Esophagus muscularis mucosa (tissue), 4 donors: ENCODE data around the gene BACE2. TPM values are rescaled to one million over a fixed set of nuclear protein-coding genes. Genes with fewer than 3 reads are reported as not detected.

ENCODE experiments used
- DNase-seq: peaks from one replicate; pipeline ENCODE4 v3.0.0-alpha.2; 2017; ENCODE audit errors: extremely low spot score
- H3K27ac ChIP-seq, 4 donors: fragments of 200-600 bp; sonication (generic); replicated peaks in 1 of 4; 1 replicate in 3 of 4; 2 replicates in 1 of 4; pipeline ENCODE4 v1.5.1; 2016 to 2019; ENCODE audit warnings: mild to moderate bottlenecking in 1 of 4
- H3K27me3 ChIP-seq, 4 donors: fragments of 200-600 bp; sonication (generic); one replicate each; pipeline versions ENCODE4 v1.5.1 to v1.6.0; 2016 to 2019
- H3K36me3 ChIP-seq, 4 donors: fragments of 200-600 bp; sonication (generic); one replicate each; pipeline ENCODE4 v1.5.1; 2016 to 2019
- H3K4me1 ChIP-seq, 4 donors: fragments of 200-600 bp; sonication (generic); one replicate each; pipeline ENCODE4 v1.5.1; 2016 to 2019
- H3K4me3 ChIP-seq, 4 donors: fragments of 200-600 bp; sonication (generic); 1 replicate in 2 of 4; 2 replicates in 2 of 4; pipeline ENCODE4 v1.5.1; 2016 to 2019; ENCODE audit warnings: mild to moderate bottlenecking in 4 of 4, moderate library complexity in 1 of 4
- H3K9me3 ChIP-seq, 4 donors: fragments of 200-600 bp; sonication (generic); 1 replicate in 3 of 4; 2 replicates in 1 of 4; pipeline ENCODE4 v1.5.1; 2016 to 2019
- EP300 ChIP-seq: sonication (generic); formaldehyde crosslinking; IDR thresholded peaks from one replicate; pipeline ENCODE4 v1.6.1; 2017; ENCODE audit warnings: antibody characterized with exemption
- POLR2A ChIP-seq: fragments of 450-650 bp; IDR thresholded peaks from one replicate; pipeline ENCODE4 v1.6.1; 2017; ENCODE audit warnings: antibody characterized with exemption, moderate library complexity, mild to moderate bottlenecking, low read depth
- POLR2AphosphoS5 ChIP-seq, 2 donors: sonication (generic); formaldehyde crosslinking; IDR thresholded peaks; one replicate each; pipeline ENCODE4 v1.6.1; 2017; ENCODE audit warnings: antibody characterized with exemption in 2 of 2
- WGBS: methylation state at CpG from one replicate; pipeline ENCODE4 v1.1.5; 2018; 5-methylcytosine and 5-hydroxymethylcytosine counted together
- intact Hi-C: fragments of 100-400 bp; cut with DNase I; formaldehyde crosslinking; loops from one replicate; pipeline ENCODE4 v1.15.1; 2023
- small RNA-seq, 3 donors: library from RNA; depleted of rRNA; stranded (forward); fragments of <200 nt; gene quantifications; one replicate each; pipeline ENCODE3, GENCODE V24; 2016
- total RNA-seq, 4 donors: library from RNA; depleted of rRNA; stranded (reverse); fragments of >200 nt; gene quantifications; one replicate each; pipeline versions ENCODE4 v1.1.0 to v1.2.1, GENCODE V29; 2016
- TF ChIP-seq, protein P1 (sequence below), 3 experiments: fragments of 200-600 bp in 2 of 3; fragments of 450-650 bp in 1 of 3; sonication (generic) in 2 of 3; IDR thresholded peaks; one replicate each; pipeline ENCODE4 v1.5.1; 2017 to 2019; ENCODE audit warnings: antibody characterized with exemption in 3 of 3, mild to moderate bottlenecking in 2 of 3, moderate library complexity in 1 of 3

Gene BACE2
- total RNA-seq, 4 donors from 2014 or later, result 44.9 to 61.6 (median 58.2) TPM

DNA sequence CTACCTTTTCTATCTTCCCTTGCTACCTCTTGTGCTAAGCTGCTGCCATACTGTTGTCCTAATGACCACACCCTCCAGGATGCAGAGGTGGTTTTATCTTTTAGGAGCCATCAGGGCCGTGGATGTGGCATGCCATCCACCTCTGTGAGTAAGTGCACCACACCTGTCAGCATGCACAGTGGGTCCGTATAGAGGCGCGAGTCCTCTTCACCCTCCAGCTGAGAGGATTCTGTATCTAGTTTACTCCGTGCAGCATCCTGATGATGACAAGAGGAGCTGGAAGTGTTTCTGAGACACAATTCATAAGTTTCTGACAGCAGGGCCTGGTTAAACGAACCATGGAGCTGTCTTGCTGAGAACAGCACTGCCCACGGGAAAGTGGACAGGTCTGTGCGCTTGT is 159.8 kb downstream of the BACE2 start:
- Histone ChIP-seq H3K27ac (no peak overlapping the region), H3K36me3 (no peaks in the 10 kb centered on the region), H3K9me3 (no peaks in the 10 kb centered on the region), H3K27me3 (no peaks in the 10 kb centered on the region), H3K4me1 (no peaks in the 10 kb centered on the region), H3K4me3 (no peak overlapping the region)
- intact Hi-C loops, result no loop called here
- 90% methylated on average over 8 of the region's 8 CpGs for WGBS
- TF ChIP-seq, protein P1, sequence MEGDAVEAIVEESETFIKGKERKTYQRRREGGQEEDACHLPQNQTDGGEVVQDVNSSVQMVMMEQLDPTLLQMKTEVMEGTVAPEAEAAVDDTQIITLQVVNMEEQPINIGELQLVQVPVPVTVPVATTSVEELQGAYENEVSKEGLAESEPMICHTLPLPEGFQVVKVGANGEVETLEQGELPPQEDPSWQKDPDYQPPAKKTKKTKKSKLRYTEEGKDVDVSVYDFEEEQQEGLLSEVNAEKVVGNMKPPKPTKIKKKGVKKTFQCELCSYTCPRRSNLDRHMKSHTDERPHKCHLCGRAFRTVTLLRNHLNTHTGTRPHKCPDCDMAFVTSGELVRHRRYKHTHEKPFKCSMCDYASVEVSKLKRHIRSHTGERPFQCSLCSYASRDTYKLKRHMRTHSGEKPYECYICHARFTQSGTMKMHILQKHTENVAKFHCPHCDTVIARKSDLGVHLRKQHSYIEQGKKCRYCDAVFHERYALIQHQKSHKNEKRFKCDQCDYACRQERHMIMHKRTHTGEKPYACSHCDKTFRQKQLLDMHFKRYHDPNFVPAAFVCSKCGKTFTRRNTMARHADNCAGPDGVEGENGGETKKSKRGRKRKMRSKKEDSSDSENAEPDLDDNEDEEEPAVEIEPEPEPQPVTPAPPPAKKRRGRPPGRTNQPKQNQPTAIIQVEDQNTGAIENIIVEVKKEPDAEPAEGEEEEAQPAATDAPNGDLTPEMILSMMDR (IDR thresholded peaks at IDR 0.05), result no peak
- TF ChIP-seq POLR2A (no peak), EP300 (no peak), POLR2AphosphoS5 (IDR thresholded peaks at IDR 0.05) (no peak)
- DNase-seq, result no peak

DNA sequence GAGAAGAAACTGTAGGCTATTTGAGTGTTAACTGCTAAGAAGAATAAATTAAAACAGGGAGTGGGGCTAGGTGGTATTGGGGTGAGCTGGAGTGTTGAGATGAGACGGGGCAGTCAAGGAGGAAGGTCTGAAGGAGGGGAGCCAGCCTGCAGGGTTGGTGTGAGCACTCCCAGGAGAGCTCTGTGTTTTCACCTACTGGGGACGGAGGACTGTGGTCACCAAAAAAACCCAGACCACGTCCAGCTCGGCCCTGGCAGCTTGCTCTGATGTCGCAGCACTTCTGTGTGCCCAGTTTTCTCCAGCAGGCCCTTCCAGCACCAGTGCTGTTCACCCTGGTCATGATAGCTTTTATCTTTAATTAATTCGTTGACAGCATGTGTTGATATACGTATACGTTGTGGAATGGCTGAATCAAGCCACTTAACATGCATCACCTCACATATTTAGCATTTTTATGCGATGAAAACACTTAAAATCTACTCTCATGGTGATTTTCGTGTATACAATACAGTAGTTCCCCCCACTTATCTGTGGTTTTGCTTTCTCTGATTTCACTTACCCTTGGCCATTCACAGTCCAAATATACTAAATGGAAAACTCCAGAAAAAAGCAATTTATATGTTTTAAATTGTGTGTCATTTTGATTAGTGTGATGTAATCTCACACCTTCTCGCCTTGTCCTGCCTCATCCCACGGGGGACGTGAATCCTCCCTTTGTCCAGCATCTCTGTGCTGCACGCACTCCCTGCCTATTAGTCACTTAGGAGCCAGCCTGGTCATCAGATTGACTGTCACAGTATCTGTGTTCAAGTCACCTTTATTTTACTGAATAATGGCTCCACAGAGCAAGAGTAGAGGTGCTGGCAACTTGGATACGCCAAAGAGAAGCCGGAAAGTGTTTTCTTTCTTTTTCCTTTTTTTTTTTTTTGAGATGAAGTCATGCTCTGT is 161.0 kb downstream of the BACE2 start:
- no peaks in the 10 kb centered on the region for H3K36me3 ChIP-seq
- no peak overlapping the region for H3K4me3 ChIP-seq
- no peak overlapping the region for H3K27ac ChIP-seq
- no peaks in the 10 kb centered on the region for H3K4me1 ChIP-seq
- peaks cover 0 to 7% (median 1%) of the 10 kb centered on the region in 4 donors for H3K9me3 ChIP-seq
- TF ChIP-seq, protein P1 (IDR thresholded peaks at IDR 0.05), result no peak
- TF ChIP-seq POLR2AphosphoS5 (IDR thresholded peaks at IDR 0.05), result no peak
- TF ChIP-seq EP300, result no peak
- no peaks in the 10 kb centered on the region for H3K27me3 ChIP-seq
- intact Hi-C loops, result no loop called here
- DNase-seq, result no peak
- WGBS, result 81% methylated on average over 16 of the region's 16 CpGs

Small RNA genes within 50 kb of the gene (small RNA-seq; reads per million reads assigned to genes)
- 0 reads per million in 3 donors for gene MIR3197

Other genes starting within 250 kb of the BACE2 start
- gene FAM3B, start 148.6 kb downstream of the BACE2 start, total RNA-seq, result under 1 TPM in 1 of 4 donors, not detected in 3; 0.45 TPM
- 10 to 100 TPM in 1 of 4 donors, 1 to 10 TPM in 3; 5.4 to 19.7 (median 7.0) TPM for gene MX2, start 193.9 kb downstream of the BACE2 start, total RNA-seq